HG03439 (cell line): ENCODE data around the gene MPHOSPH8.

Experiments
- ATAC-seq: cut with Tn5 transposase; IDR thresholded peaks from one replicate; pipeline ENCODE4 v1.9.1; 2021; ENCODE audit warnings: mild to moderate bottlenecking, moderate library complexity; ENCODE audit not compliant: unreplicated experiment

Gene MPHOSPH8

GRCh38 chr13:19633479-19634255 lies at the start of gene MPHOSPH8:
Gene MPHOSPH8, plus strand, starts transcription at chr13:19633659. Its CDS starts 90 bp downstream, at chr13:19633749.
- ATAC-seq = peak; percentile 99

- peak; percentile 78 for ATAC-seq
Measured at GRCh38 chr13:19586904-19587634, 46.4 kb upstream of the MPHOSPH8 start.

GRCh38 chr13:19587635-19588300 lies 45.7 kb upstream of the MPHOSPH8 start:
- peak; percentile 64 for ATAC-seq

GRCh38 chr13:19589312-19589711 lies 44.1 kb upstream of the MPHOSPH8 start:
- no peak for ATAC-seq

- no peak for ATAC-seq
Measured at GRCh38 chr13:19590423-19590822, 43.0 kb upstream of the MPHOSPH8 start.

GRCh38 chr13:19591864-19592263 lies 41.6 kb upstream of the MPHOSPH8 start:
- no peak for ATAC-seq

GRCh38 chr13:19592657-19593180 lies 40.7 kb upstream of the MPHOSPH8 start:
- ATAC-seq = no peak

GRCh38 chr13:19596086-19596485 lies 37.4 kb upstream of the MPHOSPH8 start:
- ATAC-seq = no peak

GRCh38 chr13:19596960-19597361 lies 36.5 kb upstream of the MPHOSPH8 start:
- ATAC-seq = no peak

GRCh38 chr13:19597523-19597922 lies 35.9 kb upstream of the MPHOSPH8 start:
- no peak for ATAC-seq

GRCh38 chr13:19601749-19602725 lies 31.4 kb upstream of the MPHOSPH8 start:
- peak; percentile 76 for ATAC-seq

- no peak for ATAC-seq
Measured at GRCh38 chr13:19604306-19604705, 29.2 kb upstream of the MPHOSPH8 start.

GRCh38 chr13:19605161-19605955 lies 28.1 kb upstream of the MPHOSPH8 start:
- ATAC-seq = no peak

- ATAC-seq = no peak
Measured at GRCh38 chr13:19606152-19606551, 27.3 kb upstream of the MPHOSPH8 start.

GRCh38 chr13:19606737-19607136 lies 26.7 kb upstream of the MPHOSPH8 start:
- ATAC-seq = no peak

- no peak for ATAC-seq
Measured at GRCh38 chr13:19607523-19608078, 25.9 kb upstream of the MPHOSPH8 start.

GRCh38 chr13:19618977-19619376 lies 14.5 kb upstream of the MPHOSPH8 start:
- no peak for ATAC-seq

GRCh38 chr13:19622193-19622592 lies 11.3 kb upstream of the MPHOSPH8 start:
- no peak for ATAC-seq

GRCh38 chr13:19624265-19624664 lies 9.2 kb upstream of the MPHOSPH8 start:
- no peak for ATAC-seq
